HG03103 (cell line): ENCODE measurements around the gene URB2.
"Not testable (repeated sequence)": the region's sequence is repeated elsewhere in the genome, so short reads cannot be mapped to it uniquely, and the experiment has no call there.

Source experiments
- ATAC-seq: cut with Tn5 transposase; IDR thresholded peaks from one replicate; pipeline ENCODE4 v1.9.1; 2021; ENCODE audit warnings: low read depth; ENCODE audit not compliant: unreplicated experiment

Gene URB2

DNA sequence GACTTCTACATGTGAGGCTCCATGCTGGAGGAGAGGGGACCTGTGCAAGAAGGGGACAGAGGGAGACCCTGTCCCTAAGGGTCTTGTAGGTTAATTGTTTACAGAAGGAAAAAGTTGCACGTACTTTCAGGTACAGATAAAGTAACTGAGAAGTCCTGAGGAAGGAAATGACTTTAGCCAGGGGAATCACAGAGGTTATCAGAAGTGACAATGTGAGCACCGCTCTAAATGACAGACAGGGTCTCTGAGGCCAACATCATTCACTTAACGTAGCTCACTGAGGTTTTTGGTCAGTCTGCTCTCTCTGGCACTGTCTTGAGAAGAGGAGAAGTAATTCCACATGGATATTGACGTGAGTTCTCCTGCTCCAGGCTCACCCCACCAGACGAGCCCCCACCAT, 12.1 kb upstream of the URB2 start:
- no peak for ATAC-seq

GRCh38 chr1:229614701-229615100, 11.3 kb upstream of the URB2 start:
- ATAC-seq: no peak

- ATAC-seq: no peak
Measured at GRCh38 chr1:229617351-229618100, 8.5 kb upstream of the URB2 start.

- no peak for ATAC-seq
Measured at GRCh38 chr1:229619002-229619401, 7.0 kb upstream of the URB2 start.

GRCh38 chr1:229619614-229620013, 6.4 kb upstream of the URB2 start:
- no peak for ATAC-seq

- no peak for ATAC-seq
Measured at GRCh38 chr1:229620876-229621275, 5.2 kb upstream of the URB2 start.

DNA sequence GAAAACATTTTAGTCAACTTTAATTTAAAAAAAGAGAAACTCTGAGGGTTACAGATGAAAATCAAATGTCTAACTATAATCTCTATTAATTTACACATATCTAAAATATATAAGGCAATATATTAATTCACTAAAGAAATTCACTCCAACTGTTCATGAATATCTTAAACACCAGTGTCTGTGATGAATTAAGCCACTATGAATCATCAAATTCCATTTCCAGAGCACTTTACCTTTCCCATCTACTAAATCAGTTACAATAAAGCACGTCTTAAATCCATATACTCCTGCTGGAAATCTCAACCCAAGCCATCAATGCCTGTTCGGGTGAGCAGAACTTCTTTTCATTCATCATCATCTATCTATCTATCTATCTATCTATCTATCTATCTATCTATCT, 4.4 kb upstream of the URB2 start:
- no peak for ATAC-seq

- not testable (repeated sequence) for ATAC-seq
Measured at GRCh38 chr1:229622641-229623120, 3.4 kb upstream of the URB2 start.

DNA sequence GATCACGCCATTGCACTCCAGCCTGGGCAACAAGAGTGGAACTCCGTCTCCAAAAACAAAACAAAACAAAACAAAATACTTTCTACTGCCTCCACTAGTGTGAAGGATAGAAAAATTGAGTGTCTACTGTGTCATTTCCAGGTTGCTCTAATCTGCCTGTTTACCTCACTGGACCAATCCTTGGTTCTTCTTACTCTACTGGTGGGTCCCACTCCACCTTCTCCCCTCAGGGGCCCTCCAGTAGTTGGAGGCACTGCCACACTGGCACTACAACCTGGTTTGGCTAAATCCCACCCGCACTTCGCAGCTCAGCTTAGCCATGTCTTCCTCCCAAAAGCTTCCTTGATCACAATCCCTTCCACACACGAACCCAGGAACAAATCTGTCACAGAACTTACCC, 2.8 kb upstream of the URB2 start:
- ATAC-seq: no peak

DNA sequence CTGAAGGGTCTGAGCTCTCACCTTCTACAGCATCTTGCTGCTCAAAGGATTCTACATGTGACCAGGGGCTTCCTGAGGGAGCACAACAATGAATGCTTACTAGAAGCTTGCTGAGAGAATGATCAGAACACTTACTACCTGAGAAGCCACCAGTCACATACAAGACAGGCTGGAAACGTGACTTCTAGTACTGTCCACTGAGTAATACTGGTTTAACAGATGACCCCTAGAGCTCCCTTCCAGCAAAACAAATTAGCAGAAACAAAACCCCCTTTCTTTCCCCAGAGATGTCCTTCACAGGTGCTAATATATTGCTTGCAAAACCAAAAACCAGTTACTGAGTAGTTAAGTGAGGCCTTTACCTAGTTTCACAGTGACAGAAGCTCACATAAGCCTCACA, 2.2 kb upstream of the URB2 start:
- ATAC-seq: no peak

DNA sequence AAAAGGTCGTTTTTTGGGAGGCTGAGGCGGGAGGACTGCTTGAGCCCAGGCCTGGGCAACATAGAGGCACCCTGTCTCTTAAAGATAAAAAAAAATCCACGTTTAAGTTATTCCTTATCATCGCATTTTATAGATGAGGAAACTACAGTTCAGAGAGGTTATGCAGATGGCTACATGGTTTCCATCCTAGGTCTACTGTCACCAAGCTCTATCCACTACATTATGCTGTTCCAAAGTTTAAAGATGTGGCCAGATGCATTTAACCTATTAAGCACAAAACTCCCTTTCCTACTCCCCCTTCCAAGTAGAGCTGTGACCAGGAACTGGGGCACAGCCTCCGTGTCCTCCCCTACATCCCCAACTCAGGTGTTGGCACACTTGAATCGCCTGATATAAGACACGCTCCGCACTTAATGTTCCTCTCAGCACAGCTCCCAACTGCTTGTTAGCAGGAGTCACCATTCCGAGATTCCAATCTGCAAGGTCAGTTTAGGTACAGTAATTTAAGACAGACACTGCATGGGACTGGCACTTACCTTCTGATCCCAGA, 1.5 kb upstream of the URB2 start:
- ATAC-seq: no peak

GRCh38 chr1:229625071-229625914, 754 bp upstream of the URB2 start:
- ATAC-seq: peak; percentile 38

GRCh38 chr1:229627003-229627402, 956 bp downstream of the URB2 start:
- no peak for ATAC-seq

DNA sequence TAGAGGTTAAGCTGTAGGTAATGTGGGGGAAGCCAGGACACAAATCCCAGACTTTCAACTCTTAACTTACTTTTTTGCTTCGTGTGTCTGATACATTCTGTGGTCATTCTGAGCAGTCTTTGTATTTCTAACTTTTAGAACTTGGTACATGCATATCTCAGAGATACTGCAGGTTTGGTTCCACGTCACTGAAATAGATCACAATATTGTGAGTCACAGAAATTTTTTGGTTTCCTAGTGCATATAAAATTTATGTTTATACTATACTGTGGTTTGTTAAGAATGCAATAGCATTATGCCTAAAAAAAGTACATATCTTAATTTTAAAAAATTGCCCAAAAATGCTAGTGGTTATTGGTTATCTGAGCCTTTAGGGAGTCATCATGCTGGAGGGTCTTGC, 3.2 kb downstream of the URB2 start:
- ATAC-seq: no peak

DNA sequence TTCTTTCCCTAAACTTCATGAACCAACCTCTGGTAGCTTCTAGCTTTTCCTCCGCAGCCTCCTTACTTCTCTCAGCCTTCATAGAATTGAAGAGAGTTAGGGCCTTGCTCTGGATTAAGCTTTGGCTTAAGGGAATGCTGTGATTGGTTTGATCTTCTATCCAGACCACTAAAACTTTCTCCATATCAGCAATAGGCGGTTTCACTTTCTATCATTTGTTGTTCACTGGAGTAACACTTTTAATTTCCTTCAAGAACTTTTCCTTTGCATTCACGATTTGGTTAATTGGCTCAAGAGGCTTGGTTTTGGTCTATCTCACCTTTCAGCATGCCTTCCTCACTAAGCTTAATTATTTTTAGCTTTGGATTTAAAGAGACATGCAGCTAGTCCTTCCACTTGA, 5.1 kb downstream of the URB2 start:
- no peak for ATAC-seq

DNA sequence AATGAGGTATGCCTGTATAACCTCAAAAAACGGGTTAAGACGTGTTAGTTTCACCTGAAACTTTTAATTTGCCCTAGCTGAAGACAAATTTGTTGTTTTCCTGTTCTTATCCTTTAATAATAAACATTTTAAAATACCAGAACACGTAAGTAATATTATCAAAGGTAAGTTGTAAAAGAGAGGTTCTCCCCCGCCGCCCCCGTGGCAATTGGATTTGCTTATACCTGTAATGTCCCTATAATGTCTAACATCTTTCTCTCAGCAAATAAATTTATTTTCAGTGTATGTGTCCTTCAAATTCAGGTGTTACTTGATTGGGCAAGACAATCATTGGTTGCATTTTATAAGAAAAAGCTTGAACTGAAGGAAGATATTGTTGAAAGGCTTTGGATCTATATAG, 5.9 kb downstream of the URB2 start:
- no peak for ATAC-seq

- ATAC-seq: no peak
Measured at GRCh38 chr1:229636042-229636441, 10.0 kb downstream of the URB2 start.

DNA sequence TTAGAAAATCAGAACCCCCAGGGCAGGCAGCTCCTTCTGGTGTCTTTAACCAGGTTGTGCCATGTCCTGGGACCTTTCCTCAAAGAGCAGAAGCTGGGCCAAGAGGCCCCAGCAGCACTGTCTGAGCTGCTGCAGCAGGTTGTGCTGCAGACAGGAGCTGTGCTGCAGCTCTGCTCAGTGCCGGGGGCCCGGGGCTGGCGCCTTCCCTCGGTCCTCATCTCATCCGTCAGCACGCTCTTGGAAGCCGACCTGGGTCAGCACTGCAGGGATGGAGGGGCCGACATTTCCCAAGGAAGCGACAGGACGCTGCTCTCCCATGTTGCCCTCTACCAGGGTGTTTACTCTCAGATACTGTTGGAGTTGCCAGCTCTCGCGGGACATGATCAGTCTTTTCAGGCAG, 11.7 kb downstream of the URB2 start:
- no peak for ATAC-seq

DNA sequence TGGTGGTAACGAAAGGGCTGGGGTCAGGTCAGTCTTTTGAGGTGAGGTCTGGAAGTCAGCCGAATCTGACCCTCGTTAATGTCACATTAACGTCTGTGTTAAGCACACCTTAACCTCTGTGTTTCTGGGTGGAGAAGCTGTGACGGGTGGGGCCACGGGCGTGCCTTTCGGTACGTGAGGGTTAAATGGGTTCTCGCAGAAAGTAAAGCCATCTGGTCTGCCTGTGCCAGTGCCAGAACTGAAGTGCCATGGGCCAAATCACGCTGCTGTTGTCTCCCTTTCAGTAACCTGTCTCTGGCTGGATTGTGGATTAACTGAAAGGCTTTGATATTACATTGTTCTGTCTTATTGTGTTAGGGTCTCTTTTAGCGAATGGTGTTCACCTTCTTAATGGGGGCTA, 14.4 kb downstream of the URB2 start:
- ATAC-seq: no peak

- ATAC-seq: no peak
Measured at GRCh38 chr1:229641306-229641705, 15.3 kb downstream of the URB2 start.

DNA sequence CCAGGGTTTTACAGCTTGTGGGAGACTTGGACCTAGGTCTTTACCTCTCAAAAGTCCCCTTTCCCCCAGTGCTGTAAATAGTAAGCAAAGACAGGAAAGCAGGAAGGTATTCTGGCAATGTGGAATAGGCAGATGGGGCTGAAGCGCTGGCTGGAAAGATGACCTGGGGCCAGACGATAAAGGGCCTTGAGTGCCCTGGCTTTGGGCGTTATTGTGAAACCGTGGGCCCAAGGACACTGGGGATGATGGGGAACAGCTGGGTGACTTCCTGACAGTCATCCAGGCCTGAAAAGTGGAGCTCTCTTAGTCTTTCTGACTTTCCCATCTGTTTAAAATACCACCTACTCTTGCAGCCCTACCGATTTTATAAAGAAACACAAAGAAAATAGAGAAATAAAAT, 16.3 kb downstream of the URB2 start:
- no peak for ATAC-seq

DNA sequence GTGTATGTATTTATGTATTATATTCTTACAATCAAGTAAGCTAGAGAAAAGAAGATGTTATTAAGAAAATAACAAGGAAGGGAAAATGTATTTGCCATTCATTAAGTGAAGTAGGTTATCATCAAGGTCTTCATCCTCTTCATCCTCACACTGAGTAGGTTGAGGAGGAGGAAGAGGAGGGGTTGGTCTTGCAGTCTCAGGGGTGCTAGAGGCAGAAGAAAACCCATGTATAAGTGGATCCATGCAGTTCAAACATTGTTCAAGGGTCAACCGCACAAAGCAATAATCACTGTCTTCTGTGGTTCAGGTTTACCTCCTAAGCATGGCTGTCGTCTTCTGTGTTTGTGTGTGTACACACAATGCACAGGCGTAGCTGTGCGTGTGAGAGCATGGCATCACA, 16.9 kb downstream of the URB2 start:
- ATAC-seq: no peak
